Measurements from ENCODE around the gene FIGLA. TPM values are rescaled to one million over a fixed set of nuclear protein-coding genes. Genes with fewer than 3 reads are reported as not detected.

The FIGLA gene
- total RNA-seq, 1 donor: not detected

DNA sequence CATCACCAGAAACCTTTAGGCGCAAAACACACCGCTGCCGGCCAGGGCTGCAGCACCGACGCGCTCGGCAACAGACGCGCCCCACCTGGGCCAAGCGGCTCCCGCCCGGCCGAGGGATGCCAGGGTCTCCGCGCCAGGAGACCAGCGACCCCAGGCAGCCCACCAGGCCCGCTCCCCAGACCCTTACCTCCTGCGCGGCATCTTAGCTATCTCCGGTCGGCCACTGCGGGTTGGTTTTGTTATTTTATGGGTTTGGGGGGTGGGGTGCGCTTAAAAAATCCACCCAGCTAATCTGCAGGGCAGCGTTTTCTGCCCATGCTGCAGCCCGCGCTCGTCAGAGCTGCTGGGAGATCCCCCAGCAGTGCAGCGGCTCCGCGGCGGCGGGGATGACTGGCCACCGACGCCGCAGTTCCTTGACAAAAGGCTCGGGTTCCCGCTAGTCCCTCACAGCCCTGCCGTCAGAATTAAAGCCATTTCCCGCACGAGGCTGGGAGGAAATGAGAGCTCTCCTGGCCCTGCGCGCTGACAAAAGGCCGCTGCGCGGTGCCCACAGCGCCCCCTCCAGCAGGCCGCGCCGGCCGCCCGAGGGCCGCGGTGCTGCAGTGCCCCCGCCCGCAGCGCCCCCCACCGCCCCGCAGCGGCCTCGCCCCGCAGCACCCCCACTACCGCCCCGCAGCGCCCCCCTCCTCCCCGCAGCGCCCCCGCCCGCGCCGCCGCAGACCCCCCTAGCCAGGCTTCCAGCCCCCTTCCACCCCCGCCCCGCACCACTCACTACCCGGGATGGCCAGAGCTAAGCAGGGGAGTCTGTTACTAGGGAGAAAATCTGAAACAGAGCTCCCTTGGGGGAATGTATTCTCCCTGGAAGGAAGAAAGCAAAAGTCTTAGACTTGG lies 22.5 kb downstream of the FIGLA start, which contains the start of gene ADD2:
TSS of gene ADD2 (minus strand) at position 502 of the 891 bp plus-strand sequence. CDS start 61,792 bp downstream, outside the sequence.
- peak; percentile 3 for DNase-seq (ENCODE audit: low read depth)
- TF ChIP-seq, protein P1, sequence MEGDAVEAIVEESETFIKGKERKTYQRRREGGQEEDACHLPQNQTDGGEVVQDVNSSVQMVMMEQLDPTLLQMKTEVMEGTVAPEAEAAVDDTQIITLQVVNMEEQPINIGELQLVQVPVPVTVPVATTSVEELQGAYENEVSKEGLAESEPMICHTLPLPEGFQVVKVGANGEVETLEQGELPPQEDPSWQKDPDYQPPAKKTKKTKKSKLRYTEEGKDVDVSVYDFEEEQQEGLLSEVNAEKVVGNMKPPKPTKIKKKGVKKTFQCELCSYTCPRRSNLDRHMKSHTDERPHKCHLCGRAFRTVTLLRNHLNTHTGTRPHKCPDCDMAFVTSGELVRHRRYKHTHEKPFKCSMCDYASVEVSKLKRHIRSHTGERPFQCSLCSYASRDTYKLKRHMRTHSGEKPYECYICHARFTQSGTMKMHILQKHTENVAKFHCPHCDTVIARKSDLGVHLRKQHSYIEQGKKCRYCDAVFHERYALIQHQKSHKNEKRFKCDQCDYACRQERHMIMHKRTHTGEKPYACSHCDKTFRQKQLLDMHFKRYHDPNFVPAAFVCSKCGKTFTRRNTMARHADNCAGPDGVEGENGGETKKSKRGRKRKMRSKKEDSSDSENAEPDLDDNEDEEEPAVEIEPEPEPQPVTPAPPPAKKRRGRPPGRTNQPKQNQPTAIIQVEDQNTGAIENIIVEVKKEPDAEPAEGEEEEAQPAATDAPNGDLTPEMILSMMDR (IDR thresholded peaks at IDR 0.05; ENCODE audit: insufficient read depth, low read length): peak; percentile 12
- H3K4me3 ChIP-seq (ENCODE audit: low read depth, low read length): peak within 1 kb of the TSS; percentile 28

DNA sequence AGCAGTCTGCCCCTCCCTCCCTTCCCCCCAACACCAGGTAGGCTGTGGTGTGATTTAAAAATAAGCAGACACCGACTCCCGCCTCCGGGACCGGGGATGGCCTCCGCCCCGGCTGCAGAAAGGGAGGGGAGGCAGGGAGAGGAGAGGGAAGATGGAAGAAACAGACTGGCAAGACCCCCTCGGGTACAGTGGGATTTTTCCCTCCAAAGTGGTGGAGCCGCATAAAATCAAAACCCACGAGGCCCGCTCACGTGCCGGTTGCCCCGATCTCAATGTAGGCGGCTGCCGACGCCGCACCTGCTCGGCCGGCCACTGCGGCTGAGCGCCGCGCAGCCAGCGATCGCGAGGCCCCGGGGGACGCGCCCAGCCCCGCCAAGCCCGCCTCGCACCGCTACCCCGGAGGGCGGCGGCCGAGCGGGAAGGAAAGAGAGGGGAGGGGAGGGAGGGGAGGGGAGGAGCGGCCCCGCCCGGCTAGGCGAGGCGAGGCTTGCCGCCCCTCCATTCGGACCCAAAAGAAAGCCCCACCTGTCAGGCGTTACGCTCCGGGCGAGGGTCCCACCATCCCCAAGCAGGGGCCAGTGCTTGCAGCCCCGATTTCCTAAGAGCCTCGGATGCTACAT lies 23.3 kb downstream of the FIGLA start:
- no peak overlapping the region for H3K4me3 ChIP-seq (ENCODE audit: low read depth, low read length)
- TF ChIP-seq, protein P1 (IDR thresholded peaks at IDR 0.05; ENCODE audit: insufficient read depth, low read length): no peak
- DNase-seq (ENCODE audit: low read depth): no peak

DNA sequence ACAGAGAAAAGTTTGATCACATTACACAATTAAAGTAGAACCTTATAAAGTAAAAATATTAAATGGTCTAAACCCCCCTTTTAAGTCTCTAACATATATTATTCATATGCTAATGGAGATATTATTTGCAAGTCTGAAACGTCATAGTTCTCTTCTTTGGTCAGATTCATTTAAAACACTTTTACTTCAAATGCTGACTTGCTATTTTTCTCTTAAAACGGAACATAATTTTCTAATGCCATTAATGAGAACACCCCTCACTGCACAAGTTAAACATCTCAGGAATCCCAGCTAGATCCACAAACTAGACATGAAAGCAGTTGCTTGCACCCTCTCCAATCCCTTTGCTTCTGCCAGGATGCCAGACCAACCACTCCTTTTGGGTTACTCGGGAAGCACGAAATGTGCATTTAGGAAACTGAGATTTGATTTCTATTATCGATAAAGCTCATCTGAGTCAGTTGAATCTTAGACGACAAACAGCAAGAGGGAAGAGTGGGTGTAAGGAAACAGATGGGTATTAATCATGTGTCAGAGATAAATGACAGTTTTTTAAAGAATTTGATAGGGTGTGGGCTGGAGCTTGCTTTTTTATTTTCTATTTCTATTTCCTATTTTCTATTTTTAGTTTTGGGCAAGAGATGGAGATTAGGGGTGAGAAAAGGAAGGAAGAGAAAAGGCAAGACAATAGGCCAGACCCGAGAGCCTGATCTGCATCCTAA lies 23.9 kb downstream of the FIGLA start:
- no peak overlapping the region for H3K4me3 ChIP-seq (ENCODE audit: low read depth, low read length)
- TF ChIP-seq, protein P1 (IDR thresholded peaks at IDR 0.05; ENCODE audit: insufficient read depth, low read length): no peak
- no peak for DNase-seq (ENCODE audit: low read depth)

DNA sequence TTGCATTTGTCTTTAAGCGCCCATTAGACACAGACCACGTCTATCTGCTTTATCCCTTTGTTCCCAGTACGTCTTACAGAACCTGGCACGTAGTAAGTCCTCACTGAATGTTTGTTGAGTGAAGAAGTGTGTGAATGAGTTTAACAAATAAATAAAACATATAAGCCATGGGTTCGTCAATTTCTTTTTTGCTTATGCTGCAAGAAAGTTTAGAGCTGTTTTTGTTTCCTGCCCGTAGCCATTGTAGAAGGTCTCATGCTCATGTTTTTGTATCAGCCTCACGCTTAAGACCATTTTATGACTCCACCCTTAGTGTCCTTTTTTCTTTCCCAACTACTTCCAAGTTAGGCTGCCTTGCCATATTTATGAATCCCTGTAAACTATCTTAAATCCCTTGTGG lies 24.9 kb downstream of the FIGLA start:
- no peak for DNase-seq (ENCODE audit: low read depth)
- TF ChIP-seq, protein P1 (IDR thresholded peaks at IDR 0.05; ENCODE audit: insufficient read depth, low read length): no peak
- no peak overlapping the region for H3K4me3 ChIP-seq (ENCODE audit: low read depth, low read length)

DNA sequence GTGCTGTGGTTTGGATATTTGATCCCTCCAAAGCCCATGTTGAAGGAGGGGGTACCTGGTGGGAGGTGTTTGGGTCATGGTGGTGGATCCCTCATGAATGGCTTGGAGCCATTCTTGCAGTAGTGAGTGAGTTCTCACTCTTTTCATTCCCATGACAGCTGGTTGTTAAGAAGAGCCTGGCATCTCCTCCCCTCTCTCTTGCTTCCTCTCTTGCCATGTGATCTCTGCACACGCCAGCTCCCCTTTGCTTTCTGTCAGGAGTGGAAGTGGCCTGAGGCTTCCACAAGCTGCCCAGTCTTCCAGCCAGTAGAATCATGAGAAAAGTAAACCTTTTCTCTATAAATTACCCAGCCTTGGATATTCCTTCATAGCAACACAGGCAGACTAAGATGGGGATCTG lies 31.0 kb downstream of the FIGLA start:
- H3K4me3 ChIP-seq (ENCODE audit: low read depth, low read length): no peak overlapping the region
- TF ChIP-seq, protein P1 (IDR thresholded peaks at IDR 0.05; ENCODE audit: insufficient read depth, low read length): no peak
- no peak for DNase-seq (ENCODE audit: low read depth)

DNA sequence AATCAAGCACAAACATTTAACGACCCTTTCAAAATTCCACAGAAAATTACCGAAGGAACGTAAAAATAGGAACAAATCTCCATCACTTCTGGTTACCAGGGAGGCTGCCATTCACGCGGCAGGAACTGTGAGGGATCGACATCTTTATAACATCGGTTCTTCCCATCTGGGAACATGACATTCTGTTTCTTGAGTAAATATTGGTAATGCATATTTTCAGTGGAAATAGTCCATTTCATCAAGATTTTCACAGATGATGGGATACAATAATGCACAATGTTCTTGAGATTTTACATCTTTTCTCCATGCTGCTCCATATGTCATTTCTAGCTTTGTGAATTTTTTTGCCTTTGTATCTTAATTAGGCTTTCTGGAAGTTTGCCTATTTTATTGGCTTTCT lies 32.5 kb downstream of the FIGLA start:
- no peak overlapping the region for H3K4me3 ChIP-seq (ENCODE audit: low read depth, low read length)
- TF ChIP-seq, protein P1 (IDR thresholded peaks at IDR 0.05; ENCODE audit: insufficient read depth, low read length): no peak
- no peak for DNase-seq (ENCODE audit: low read depth)
